Stimulated activated naive CD8-positive, alpha-beta T cell treated with anti-CD3 and anti-CD28 coated beads, Interleukin-15, Interleukin-2, amounts not matched to agents 100 ng/mL and 50 ng/mL, for 24 hours (primary cell): Measurements from ENCODE around the gene CD63.

ENCODE experiments used
- H3K27ac Mint-ChIP-seq: one replicate; pipeline ENCODE4 v1.8.0; 2021; ENCODE audit warnings: mild to moderate bottlenecking, mixed read lengths
- H3K27me3 Mint-ChIP-seq: one replicate; pipeline ENCODE4 v1.8.0; 2021; ENCODE audit warnings: mixed read lengths
- H3K36me3 Mint-ChIP-seq: one replicate; pipeline ENCODE4 v1.8.0; 2021; ENCODE audit warnings: low read depth, mixed read lengths
- H3K4me1 Mint-ChIP-seq: one replicate; pipeline ENCODE4 v1.8.0; 2021; ENCODE audit warnings: low read depth, mixed read lengths
- H3K4me3 Mint-ChIP-seq: one replicate; pipeline ENCODE4 v1.8.0; 2021; ENCODE audit warnings: mild to moderate bottlenecking, mixed read lengths
- H3K9me3 Mint-ChIP-seq: one replicate; pipeline ENCODE4 v1.8.0; 2021; ENCODE audit warnings: mixed read lengths

Gene CD63

DNA sequence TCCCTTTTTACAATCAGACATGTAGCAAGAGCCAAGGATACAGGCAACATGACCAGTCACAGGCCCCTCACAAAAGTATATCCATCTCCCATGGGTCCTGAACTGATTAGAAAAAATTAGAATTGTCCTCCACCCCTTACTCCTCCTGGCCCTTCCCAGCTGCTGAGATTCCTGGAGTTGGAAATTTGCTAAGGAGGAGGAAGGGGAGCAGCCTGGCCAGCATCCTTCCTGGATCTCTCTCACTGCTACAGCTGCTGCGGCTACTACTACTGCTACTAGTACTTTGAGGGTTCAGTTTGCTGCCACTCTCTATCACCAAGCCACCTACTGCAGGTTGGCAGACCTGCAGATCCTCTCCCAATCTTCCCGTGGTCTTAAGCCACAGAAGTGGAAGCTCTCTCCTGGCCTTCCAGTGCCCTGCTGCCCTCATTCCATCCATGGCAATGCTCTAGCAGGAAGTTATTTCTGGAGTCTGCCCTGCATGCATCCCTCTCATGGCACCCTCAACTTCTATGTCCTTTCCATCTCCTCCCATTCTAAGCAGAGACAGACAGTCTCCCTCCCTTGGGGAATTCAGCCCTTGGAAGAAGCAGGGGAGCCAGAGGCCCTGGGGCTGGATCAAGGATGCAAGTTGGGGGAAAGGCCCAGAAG is 22.1 kb downstream of the CD63 start:
- H3K4me1 Mint-ChIP-seq = peaks cover 18% of the 10 kb centered on the region
- H3K9me3 Mint-ChIP-seq = no peaks in the 10 kb centered on the region
- no peaks in the 10 kb centered on the region for H3K36me3 Mint-ChIP-seq
- no peak overlapping the region for H3K27ac Mint-ChIP-seq
- H3K4me3 Mint-ChIP-seq = peak overlapping the region; percentile 32
- peaks cover 37% of the 10 kb centered on the region for H3K27me3 Mint-ChIP-seq

DNA sequence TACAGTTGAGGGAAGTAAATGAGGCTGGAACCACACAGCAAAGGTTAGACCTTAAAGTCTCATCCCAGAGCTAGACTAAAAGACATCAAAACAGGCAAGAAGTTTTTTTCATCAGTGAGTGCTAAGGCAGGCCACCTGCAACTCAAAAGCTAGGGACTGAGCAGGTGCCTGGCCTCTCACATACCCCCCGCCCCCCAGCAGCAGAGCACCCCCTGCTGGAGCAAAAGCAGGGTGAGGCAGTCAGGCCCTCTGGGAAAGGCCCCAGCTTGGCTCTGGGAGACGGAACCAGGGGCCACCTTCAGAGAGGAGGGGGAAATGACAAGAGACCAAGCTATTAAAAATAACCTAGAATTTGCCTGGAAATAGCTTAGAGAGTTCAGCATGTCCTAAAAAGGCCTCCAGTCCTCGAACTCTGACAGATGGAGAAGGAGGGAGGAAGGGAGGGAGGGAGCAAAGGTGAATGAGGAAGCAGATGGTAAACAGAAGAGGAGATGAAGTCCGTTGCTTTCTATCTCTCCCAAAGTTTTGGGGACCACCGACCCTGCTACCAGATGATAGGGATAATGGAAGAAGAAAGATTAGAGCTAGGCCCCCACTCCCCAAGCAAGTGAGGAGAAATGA is 22.9 kb downstream of the CD63 start:
- Mint-ChIP-seq H3K4me1 (peaks cover 18% of the 10 kb centered on the region), H3K27ac (no peak overlapping the region), H3K27me3 (peaks cover 37% of the 10 kb centered on the region), H3K36me3 (no peaks in the 10 kb centered on the region), H3K4me3 (no peak overlapping the region), H3K9me3 (no peaks in the 10 kb centered on the region)

DNA sequence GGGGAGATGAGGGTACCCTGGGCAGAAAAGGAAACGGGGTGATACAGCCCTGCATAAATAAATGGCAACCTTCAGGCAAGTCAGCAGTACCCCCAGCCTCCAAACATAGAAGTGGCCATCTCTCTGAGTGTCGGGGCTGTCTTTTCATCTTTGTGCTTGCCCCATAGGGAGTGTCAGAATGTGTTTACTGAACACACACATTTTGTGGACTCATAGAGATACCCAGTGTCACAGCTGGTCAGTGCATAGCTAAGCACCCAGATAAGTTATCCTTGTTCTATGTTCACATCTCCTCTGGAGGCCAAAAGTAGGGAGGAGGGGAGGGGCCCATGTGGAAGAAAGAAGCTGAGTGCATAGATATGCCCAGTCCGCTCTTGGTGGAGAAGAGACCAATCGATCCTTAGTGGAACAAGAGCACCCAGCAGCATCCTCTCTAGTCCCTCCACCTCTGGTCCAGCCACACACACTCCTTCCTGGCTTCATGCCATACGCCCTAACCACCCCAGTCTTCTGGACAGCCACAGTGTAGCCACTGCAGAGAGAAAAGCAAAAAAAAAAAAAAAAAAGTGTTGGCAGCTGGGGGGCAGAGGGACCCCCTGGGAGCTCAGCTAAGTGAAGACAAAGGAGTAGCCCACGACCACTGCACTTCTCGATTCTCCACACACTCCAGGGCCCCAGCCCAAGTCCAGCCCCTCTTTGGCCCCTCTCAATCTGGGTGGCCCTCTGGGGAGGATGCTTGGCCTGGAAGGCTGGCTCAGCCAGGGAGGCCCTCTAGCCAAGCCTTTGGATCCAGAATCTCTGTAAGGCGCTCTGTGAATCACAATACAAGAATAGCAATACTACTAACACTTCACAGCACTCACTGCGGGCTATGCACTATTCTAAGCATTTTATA is 23.7 kb downstream of the CD63 start:
- Mint-ChIP-seq H3K36me3 (no peaks in the 10 kb centered on the region), H3K4me1 (peaks cover 18% of the 10 kb centered on the region), H3K27ac (no peak overlapping the region), H3K9me3 (no peaks in the 10 kb centered on the region), H3K27me3 (peaks cover 37% of the 10 kb centered on the region), H3K4me3 (no peak overlapping the region)

DNA sequence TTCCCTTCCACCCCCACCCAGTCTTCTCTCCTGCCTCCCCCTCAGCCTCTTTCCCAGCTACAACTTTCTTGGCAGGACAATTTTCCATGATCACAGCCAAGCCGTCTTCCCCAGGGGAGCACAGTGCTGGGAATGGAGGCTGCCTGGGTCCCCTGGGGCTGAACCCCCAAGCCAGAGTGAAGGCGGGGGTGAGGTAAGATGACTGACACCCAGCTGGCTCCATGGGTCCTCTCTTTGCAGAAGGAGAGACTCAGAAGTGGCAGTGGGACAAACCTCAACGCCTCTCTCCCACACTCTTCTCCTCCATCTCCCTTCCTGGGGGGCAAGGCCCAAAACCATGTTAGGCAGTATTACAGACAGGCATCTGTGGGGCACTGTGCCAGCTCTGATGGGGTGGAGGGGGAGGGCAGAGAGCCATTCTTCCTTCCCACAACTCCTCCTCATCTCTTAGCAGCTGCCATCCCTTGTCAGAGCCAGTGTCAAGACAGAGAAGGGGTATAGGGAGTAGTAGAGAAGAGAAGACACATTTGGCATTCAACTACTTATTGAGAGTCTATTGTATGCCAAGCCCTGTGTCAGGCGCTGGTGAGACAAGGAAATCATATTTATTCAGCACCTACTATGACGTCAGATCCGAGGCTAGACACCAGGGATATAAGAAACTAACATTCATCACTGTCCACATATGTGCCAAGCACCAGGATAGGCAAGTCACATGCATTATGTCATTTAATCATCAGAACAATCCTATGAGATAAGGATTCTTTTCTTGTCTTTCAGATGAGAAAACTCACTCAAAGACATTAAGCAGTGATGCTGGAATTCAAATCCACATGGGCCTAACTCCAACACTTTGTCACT is 24.7 kb downstream of the CD63 start:
- H3K9me3 Mint-ChIP-seq = no peaks in the 10 kb centered on the region
- H3K27ac Mint-ChIP-seq = no peak overlapping the region
- peaks cover 28% of the 10 kb centered on the region for H3K27me3 Mint-ChIP-seq
- peaks cover 16% of the 10 kb centered on the region for H3K4me1 Mint-ChIP-seq
- no peaks in the 10 kb centered on the region for H3K36me3 Mint-ChIP-seq
- no peak overlapping the region for H3K4me3 Mint-ChIP-seq

DNA sequence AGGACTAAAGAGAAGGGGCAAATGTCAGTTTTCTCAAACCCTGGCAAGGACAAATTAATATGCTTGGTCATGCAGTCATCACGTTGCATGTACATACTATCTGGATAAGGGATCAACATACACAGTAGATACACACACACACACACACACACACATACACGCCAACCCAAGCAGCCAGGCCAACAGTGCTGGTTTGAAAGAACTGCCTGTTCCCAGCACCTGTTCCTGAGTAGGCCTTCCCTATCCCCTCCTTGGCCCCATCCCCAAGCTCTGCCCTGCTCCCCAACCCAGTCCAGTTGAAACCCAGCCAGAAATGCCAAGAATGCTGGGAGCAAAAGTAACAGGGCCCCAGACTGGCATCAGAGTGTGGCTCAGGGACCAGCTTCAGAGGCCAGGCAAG is 25.5 kb downstream of the CD63 start:
- Mint-ChIP-seq H3K27me3 (peaks cover 20% of the 10 kb centered on the region), H3K9me3 (no peaks in the 10 kb centered on the region), H3K4me1 (peaks cover 8% of the 10 kb centered on the region), H3K36me3 (no peaks in the 10 kb centered on the region), H3K27ac (no peak overlapping the region), H3K4me3 (no peak overlapping the region)

DNA sequence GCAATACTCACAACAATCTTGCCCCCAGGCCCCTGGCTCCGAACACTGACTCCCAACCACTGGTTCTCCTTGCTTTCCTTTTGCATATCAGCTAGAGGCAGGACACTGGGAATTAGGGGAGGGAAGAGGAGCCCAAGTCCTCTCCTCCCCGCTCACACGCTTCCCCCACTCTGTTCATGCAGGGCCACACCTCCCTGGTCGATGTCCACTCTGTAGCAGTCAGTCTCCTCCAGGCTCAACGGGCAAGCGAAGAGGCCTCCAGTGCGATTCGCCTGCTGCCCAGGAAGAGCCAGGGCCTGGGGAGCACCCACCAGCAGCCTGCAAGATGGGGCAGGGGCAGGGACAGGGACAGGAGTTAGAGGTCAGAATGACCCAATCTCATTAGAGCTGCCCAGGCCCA is 25.9 kb downstream of the CD63 start:
- Mint-ChIP-seq H3K36me3 (no peaks in the 10 kb centered on the region), H3K4me1 (peaks cover 5% of the 10 kb centered on the region), H3K27me3 (peaks cover 17% of the 10 kb centered on the region), H3K4me3 (no peak overlapping the region), H3K27ac (no peak overlapping the region), H3K9me3 (no peaks in the 10 kb centered on the region)

DNA sequence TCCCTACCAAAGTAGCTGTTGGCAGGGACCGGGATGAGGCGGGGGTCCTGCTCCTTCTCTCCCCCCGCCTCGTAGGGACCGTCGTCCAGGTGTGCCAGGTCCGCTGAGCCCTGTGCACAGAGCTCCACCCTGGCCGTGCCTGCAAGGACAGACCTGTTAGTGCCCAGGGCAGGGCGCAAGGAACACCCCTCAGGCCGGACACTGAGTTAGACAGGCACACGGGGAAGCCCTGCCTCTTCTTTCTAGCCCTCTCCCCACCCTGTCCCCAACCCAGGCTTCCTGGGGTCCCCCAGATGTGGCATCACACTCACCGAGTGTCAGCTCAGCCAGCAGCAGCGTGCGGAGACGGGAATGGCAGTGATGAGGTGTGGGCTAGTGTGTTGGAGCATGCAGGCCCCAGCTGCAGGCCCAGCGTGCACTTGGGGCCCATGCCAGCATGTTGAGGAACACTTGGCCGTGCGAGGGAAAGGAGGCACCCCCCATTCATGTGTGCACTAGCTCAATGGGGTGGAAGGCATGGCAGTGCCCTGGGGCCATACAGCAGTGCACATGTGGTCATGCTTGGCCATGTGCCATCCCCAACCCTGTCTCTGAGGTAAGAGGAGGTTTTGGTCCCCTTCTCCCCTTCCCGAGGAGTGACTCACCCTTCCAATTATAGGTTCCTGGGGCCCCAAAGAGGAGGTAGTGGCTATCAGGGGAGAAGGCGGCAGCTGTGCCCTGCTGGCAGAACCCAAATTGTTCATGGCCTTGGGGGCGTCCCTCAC is 28.4 kb downstream of the CD63 start:
- no peak overlapping the region for H3K4me3 Mint-ChIP-seq
- no peaks in the 10 kb centered on the region for H3K4me1 Mint-ChIP-seq
- no peaks in the 10 kb centered on the region for H3K9me3 Mint-ChIP-seq
- H3K36me3 Mint-ChIP-seq = no peaks in the 10 kb centered on the region
- H3K27me3 Mint-ChIP-seq = no peaks in the 10 kb centered on the region
- H3K27ac Mint-ChIP-seq = no peak overlapping the region

DNA sequence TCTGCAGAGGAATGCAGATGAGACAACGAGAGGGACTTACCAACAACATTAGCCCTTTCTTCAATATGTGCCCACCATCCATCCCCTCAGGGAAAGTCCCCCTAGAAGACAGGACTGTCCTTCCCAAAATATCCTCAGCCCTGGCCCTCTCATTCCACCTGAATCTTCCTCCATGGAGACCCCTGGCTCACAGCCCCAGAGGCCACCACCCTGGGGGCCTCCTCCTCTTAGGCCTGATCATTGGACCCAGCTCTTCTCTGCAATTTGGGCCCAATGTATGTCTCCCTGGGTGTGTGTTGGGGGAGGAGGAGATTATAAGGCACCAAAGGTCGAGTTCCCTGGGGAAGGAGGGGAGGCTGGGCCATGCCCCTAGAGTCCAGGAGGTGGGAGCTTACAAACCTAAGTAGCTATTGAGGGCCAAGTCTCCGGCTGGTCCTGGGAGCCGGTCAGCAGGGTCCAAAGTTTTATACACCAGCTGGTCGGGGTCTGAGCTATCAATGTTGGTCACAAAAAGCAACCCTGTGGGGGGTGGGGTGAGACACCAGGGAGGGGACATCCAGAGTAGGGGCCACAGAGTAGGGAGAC is 29.2 kb downstream of the CD63 start:
- no peak overlapping the region for H3K4me3 Mint-ChIP-seq
- H3K9me3 Mint-ChIP-seq = no peaks in the 10 kb centered on the region
- no peaks in the 10 kb centered on the region for H3K36me3 Mint-ChIP-seq
- H3K27ac Mint-ChIP-seq = no peak overlapping the region
- no peaks in the 10 kb centered on the region for H3K4me1 Mint-ChIP-seq
- H3K27me3 Mint-ChIP-seq = no peaks in the 10 kb centered on the region

DNA sequence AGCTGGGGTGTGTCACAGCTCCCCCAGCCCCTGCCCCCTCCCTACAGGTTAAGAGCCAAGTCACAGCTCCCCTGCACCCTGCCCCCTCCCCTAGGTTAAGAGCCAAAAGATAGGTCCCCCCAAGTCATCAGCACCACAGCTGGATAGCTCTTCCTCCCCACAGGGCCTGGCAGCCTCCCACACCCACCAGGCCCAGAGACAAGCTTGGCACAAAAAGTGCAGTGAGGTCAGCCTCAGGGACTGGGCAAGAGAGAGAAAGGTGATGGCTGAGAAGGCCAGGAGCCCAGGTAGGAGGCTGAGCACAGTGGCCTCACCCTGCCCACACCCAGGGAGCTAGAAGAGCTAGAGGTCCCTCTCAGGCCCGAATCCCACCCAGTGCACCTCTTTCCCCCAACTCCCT is 29.8 kb downstream of the CD63 start:
- H3K27me3 Mint-ChIP-seq = no peaks in the 10 kb centered on the region
- no peaks in the 10 kb centered on the region for H3K4me1 Mint-ChIP-seq
- H3K27ac Mint-ChIP-seq = no peak overlapping the region
- no peak overlapping the region for H3K4me3 Mint-ChIP-seq
- H3K9me3 Mint-ChIP-seq = no peaks in the 10 kb centered on the region
- no peaks in the 10 kb centered on the region for H3K36me3 Mint-ChIP-seq

DNA sequence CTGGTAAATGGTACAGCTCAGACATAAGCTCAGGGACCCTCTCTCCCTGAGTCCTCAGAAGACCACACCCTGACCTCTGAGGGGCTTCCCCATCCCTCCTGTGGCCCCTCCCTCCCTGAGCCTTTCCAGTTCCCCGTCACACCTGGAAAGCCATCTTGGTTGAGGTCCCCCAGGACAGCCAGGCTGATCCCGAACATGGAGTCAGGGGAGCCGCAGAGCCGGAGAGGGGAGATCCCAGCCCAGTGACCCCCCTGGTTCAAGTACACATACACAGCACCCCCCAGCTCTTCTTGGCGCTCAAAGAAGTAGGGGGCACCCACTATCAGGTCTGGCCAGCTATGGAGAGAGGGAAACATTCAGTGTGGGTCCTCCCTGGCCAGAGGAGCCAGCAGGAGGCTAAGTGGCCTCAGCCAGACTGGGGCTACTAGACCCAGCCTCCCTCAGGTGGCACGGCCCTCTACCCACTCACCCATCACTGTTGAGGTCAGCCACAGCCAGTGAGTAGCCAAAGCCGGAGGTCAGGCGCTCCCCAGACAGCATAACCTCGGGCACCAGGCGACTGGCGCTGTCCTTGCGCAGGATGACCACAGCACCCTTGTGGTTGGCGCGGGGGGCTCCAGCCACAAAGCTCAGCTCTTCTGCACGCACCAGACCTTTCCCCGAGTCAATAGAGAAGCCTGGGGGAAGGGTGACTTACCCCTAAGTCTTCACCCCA is 30.4 kb downstream of the CD63 start:
- Mint-ChIP-seq H3K9me3 (no peaks in the 10 kb centered on the region), H3K4me1 (no peaks in the 10 kb centered on the region), H3K27ac (no peak overlapping the region), H3K4me3 (no peak overlapping the region), H3K27me3 (no peaks in the 10 kb centered on the region), H3K36me3 (no peaks in the 10 kb centered on the region)

DNA sequence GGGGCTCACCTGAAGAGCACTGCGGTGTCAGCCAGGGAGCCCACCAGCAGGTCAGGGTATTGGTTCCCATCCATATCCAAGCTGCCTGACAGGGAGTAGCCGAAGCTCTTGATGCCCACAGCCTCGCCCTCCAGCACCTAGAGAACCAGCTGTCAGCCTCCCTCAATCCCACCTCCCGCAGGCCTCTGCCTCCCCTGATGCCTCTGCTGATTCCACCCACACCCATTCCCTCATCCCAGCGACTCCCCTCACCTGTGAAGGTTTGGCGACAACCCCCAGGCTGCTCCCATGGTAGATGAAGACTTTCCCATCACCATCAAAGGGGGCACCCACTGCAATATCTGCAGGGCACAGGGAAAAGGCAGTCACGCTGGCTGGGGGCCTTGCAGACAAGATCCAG is 31.1 kb downstream of the CD63 start:
- no peaks in the 10 kb centered on the region for H3K4me1 Mint-ChIP-seq
- no peak overlapping the region for H3K27ac Mint-ChIP-seq
- H3K27me3 Mint-ChIP-seq = no peaks in the 10 kb centered on the region
- H3K9me3 Mint-ChIP-seq = no peaks in the 10 kb centered on the region
- H3K4me3 Mint-ChIP-seq = no peak overlapping the region
- H3K36me3 Mint-ChIP-seq = no peaks in the 10 kb centered on the region

DNA sequence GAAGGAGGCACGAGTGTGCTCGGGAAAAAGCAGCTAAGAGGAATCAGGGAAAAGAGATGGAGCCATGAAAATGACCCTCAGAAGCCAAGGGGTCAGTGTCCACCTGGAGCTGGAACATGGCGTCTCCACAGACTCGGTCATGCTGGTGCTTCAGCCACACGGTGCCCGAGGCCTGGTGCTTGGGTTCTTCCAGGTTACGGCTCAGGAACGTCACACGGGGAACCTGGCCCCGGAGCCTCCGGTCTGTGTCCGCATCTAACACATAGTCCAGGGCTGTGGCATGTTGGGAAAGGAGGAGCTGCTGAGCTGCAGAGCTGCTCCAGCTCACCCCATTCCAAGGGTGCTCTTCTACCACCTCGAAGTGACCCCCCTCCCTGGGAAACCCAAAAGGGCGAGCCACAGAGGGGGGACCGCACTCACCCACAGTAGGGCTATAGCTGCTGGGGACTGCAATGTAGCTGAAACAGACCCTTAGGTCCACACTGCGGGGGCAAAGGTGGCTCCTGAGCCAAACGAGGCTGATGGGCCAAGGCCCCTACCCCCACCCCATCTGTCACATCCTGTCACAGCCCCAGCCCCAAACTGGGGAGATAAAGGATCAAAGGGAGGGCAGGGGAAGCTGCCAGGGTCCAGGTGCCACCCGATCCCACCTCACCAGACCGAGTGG is 31.9 kb downstream of the CD63 start:
- H3K4me1 Mint-ChIP-seq = no peaks in the 10 kb centered on the region
- H3K36me3 Mint-ChIP-seq = no peaks in the 10 kb centered on the region
- H3K9me3 Mint-ChIP-seq = no peaks in the 10 kb centered on the region

DNA sequence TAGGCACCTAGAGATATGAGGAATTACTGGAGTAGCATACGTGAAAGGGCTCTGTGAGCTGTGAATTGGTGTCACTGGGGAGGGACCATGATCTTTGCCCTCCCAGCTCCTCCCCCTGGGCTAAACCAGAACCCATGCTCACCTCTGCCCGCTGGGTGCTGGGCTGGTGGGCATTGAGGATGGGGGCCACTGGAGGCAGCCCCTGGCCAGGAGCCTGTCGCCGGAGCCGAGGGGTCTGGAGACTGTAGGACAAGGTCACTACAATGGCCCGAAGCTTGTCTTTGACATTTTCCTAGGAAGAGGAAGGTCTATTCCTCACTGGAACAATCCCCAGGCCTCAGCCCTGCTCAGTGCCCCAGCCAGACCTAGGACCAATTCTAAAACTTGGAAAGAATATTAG is 32.7 kb downstream of the CD63 start:
- no peaks in the 10 kb centered on the region for H3K9me3 Mint-ChIP-seq
- no peak overlapping the region for H3K4me3 Mint-ChIP-seq
- no peaks in the 10 kb centered on the region for H3K4me1 Mint-ChIP-seq
- H3K36me3 Mint-ChIP-seq = no peaks in the 10 kb centered on the region
- H3K27me3 Mint-ChIP-seq = no peaks in the 10 kb centered on the region
- H3K27ac Mint-ChIP-seq = no peak overlapping the region

More for the DNA sequence above, 31.9 kb downstream of the CD63 start:
- Mint-ChIP-seq H3K27ac (no peak overlapping the region), H3K4me3 (no peak overlapping the region), H3K27me3 (no peaks in the 10 kb centered on the region)
